ENCODE data around the gene ENGASE. TPM values are rescaled to one million over a fixed set of nuclear protein-coding genes. Genes with fewer than 3 reads are reported as not detected.

The ENGASE gene
- total RNA-seq, 1 donor from 2014 or later = 31.5 TPM

DNA sequence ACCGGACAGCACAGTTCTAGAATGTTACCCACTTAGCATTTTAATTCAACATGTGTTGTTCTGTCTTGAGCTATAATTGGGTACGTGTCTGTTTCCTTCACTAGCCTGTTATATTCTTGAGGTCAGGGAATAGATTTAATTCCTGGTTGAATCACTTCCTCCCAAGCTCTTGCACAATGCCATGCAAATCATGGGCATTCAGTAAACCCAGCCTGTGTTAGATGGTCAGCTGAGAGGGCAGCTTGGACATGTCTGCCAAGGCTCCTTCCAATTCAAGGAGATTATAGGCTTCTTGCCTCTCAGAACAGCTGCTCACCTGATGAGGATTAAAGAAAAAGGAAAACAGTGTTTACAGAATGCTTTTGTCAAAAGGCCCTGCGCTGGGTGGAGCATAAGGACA, 38.0 kb upstream of the ENGASE start:
- intact Hi-C loops (cut with micrococcal nuclease) = no loop called here
- peak overlapping the region; percentile 25 for H3K27ac ChIP-seq (replicated peaks)

DNA sequence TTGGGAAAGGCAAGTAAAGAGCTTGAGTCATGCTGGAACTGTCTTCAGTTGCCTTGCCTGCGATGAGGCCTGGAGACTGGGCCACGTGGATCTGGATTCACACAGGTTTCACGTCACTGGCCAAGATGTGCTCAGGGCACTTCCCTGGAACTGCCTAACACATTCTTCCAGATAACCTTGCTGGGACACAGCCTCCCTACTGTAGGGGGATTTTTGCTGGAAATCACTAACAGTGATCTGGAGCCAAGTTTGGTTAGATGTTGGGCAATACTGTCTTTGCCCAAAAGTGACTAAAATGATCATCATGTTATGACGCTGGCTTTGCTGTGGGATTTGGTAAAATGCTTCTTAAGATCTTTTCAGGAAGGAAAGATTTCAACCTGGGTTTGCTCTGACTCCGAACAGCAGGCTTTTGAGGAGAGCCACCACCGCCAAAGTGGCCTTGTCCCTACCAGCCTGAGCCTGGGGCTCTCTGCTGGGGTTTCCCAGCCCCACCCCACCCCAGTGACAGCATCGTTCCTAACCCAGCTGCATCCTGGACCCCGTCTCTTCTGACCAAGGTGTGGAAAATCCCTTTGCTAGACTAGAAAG, 36.0 kb upstream of the ENGASE start:
- TF ChIP-seq, protein P1, sequence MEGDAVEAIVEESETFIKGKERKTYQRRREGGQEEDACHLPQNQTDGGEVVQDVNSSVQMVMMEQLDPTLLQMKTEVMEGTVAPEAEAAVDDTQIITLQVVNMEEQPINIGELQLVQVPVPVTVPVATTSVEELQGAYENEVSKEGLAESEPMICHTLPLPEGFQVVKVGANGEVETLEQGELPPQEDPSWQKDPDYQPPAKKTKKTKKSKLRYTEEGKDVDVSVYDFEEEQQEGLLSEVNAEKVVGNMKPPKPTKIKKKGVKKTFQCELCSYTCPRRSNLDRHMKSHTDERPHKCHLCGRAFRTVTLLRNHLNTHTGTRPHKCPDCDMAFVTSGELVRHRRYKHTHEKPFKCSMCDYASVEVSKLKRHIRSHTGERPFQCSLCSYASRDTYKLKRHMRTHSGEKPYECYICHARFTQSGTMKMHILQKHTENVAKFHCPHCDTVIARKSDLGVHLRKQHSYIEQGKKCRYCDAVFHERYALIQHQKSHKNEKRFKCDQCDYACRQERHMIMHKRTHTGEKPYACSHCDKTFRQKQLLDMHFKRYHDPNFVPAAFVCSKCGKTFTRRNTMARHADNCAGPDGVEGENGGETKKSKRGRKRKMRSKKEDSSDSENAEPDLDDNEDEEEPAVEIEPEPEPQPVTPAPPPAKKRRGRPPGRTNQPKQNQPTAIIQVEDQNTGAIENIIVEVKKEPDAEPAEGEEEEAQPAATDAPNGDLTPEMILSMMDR (IDR thresholded peaks at IDR 0.05; ENCODE audit: borderline replicate concordance) = no peak
- intact Hi-C loops (cut with micrococcal nuclease) = no loop called here
- Histone ChIP-seq H3K4me3 (no peak overlapping the region), H3K27ac (replicated peaks) (peak overlapping the region; percentile 12), H3K27me3 (ENCODE audit: low read depth) (no peaks in the 10 kb centered on the region), H3K4me1 (peaks cover 63% of the 10 kb centered on the region), H3K36me3 (peaks cover 4% of the 10 kb centered on the region), H3K9me3 (replicated peaks) (no peaks in the 10 kb centered on the region)
- no peak for DNase-seq

More for the DNA sequence above, 38.0 kb upstream of the ENGASE start:
- TF ChIP-seq, protein P1 (IDR thresholded peaks at IDR 0.05; ENCODE audit: borderline replicate concordance) = no peak
- Histone ChIP-seq H3K27me3 (ENCODE audit: low read depth) (no peaks in the 10 kb centered on the region), H3K4me3 (no peak overlapping the region), H3K4me1 (peaks cover 69% of the 10 kb centered on the region), H3K36me3 (peaks cover 4% of the 10 kb centered on the region), H3K9me3 (replicated peaks) (no peaks in the 10 kb centered on the region)
- no peak for DNase-seq

DNA sequence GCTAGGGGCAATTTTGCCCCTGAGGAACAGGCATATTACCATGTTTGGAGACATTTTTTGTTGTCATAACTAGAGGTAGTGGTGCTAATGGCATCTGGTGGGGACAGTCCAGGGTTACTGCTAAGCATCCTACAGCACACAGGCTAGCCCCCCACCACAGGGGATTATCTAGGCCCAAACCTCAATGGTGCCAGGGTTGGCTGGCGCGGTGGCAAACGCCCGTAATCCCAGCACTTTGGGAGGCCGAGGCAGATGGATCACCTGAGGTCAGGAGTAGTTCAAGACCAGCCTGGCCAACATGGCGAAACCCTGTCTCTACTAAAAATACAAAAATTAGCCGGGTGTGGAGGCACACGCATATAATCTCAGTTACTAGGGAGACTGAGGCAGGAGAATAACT, 35.5 kb upstream of the ENGASE start:
- no peak for DNase-seq
- peaks cover 58% of the 10 kb centered on the region for H3K4me1 ChIP-seq

DNA sequence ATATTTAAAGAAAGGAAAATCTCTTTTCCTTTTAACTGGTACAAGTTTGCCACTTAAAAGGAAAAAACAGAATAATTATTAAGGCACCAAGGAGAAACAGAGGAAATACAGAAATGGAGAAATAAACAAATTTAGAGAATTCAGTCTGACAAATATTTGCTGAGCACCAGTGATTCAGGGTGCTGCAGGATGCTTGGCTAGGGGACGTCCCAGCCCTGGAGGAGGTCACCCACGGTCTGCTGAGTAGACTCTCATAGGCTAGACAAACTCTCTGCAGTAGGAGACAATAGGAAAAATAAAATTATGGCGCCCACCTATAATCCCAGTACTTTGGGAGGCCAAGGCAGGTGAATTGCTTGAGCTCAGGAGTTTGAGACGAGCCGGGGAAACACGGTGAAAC, 34.7 kb upstream of the ENGASE start:
- DNase-seq = no peak
- Histone ChIP-seq H3K36me3 (peaks cover 4% of the 10 kb centered on the region), H3K27ac (replicated peaks) (no peak overlapping the region), H3K4me3 (no peak overlapping the region), H3K4me1 (peaks cover 51% of the 10 kb centered on the region), H3K9me3 (replicated peaks) (no peaks in the 10 kb centered on the region), H3K27me3 (ENCODE audit: low read depth) (no peaks in the 10 kb centered on the region)
- intact Hi-C loops (cut with micrococcal nuclease) = no loop called here
- TF ChIP-seq, protein P1 (IDR thresholded peaks at IDR 0.05; ENCODE audit: borderline replicate concordance) = no peak

More for the DNA sequence above, 35.5 kb upstream of the ENGASE start:
- TF ChIP-seq, protein P1 (IDR thresholded peaks at IDR 0.05; ENCODE audit: borderline replicate concordance) = no peak
- Histone ChIP-seq H3K4me3 (no peak overlapping the region), H3K9me3 (replicated peaks) (no peaks in the 10 kb centered on the region), H3K36me3 (peaks cover 4% of the 10 kb centered on the region), H3K27me3 (ENCODE audit: low read depth) (no peaks in the 10 kb centered on the region), H3K27ac (replicated peaks) (peak overlapping the region; percentile 12)
- intact Hi-C loops (cut with micrococcal nuclease) = no loop called here

DNA sequence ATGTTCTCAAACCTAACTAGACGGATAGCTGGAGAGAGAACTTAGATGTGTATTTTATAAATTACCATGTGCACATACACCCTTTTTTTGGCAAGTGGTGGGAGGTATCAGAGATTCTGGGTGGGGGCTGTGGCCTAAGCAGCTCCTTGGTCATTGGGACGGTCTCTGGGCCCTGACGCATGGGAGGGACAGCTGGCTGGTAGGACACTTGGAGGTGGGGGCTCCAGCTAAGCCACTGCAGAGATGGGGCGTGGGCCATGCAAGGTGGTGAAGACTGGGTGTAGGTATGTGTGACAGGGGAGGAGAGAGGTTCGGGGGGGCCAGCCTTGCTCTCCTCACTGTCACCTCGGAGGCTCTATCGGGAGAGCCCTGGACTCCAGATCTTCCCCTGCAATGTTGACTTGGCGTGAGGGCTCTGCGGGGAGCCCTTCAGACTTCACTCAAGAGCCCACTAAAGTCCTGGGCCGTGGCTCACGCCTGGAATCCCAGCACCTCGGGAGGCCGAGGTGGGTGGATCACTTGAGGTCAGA, 33.5 kb upstream of the ENGASE start:
- DNase-seq = no peak
- Histone ChIP-seq H3K4me3 (no peak overlapping the region), H3K27me3 (ENCODE audit: low read depth) (no peaks in the 10 kb centered on the region), H3K36me3 (peaks cover 4% of the 10 kb centered on the region), H3K9me3 (replicated peaks) (no peaks in the 10 kb centered on the region), H3K27ac (replicated peaks) (no peak overlapping the region), H3K4me1 (peaks cover 52% of the 10 kb centered on the region)
- intact Hi-C loops (cut with micrococcal nuclease) = no loop called here
- TF ChIP-seq, protein P1 (IDR thresholded peaks at IDR 0.05; ENCODE audit: borderline replicate concordance) = no peak

All from left ventricle myocardium inferior (tissue), 1 donor.